ENCODE results near the gene POLR1B. TPM values are rescaled to one million over a fixed set of nuclear protein-coding genes. Genes with fewer than 3 reads are reported as not detected.

The POLR1B gene
- total and polyA plus RNA-seq, 2 of the 13 experiments (the other 11 are each of a cell fraction or from before 2014, with no cell fraction given), result 18.3 to 46.0 TPM

- TF ChIP-seq ARID4A (CRISPR knock-in tag; IDR thresholded peaks at IDR 0.05; ENCODE audit: borderline replicate concordance) (peak; percentile 97), TAF1 (CRISPR knock-in tag; IDR thresholded peaks at IDR 0.05) (peak; percentile 97), ZNF276 (CRISPR knock-in tag; IDR thresholded peaks at IDR 0.05; ENCODE audit: low read depth) (peak; percentile 91; the same call in 1 of the 2 replicates), BCL3 (CRISPR knock-in tag; IDR thresholded peaks at IDR 0.05) (peak; percentile 43; the same call in 1 of the 2 replicates), ZNF331 (CRISPR knock-in tag; IDR thresholded peaks at IDR 0.05) (peak; percentile 56; the same call in 1 of the 2 replicates), GATAD1 (CRISPR knock-in tag; IDR thresholded peaks at IDR 0.05) (peak; percentile 91), ZC3H13 (CRISPR knock-in tag; IDR thresholded peaks at IDR 0.05) (peak; percentile 39), NFE2L2 (IDR thresholded peaks at IDR 0.05; ENCODE audit: low read length) (no peak), ZNF773 (CRISPR knock-in tag; IDR thresholded peaks at IDR 0.05; ENCODE audit: borderline replicate concordance) (no peak), SPEN (CRISPR knock-in tag; IDR thresholded peaks at IDR 0.05; ENCODE audit: low read depth) (peak; percentile 81), MIXL1 (CRISPR knock-in tag; IDR thresholded peaks at IDR 0.05) (peak; percentile 79; the same call in 1 of the 2 replicates), GMEB1 (CRISPR knock-in tag; IDR thresholded peaks at IDR 0.05; ENCODE audit: borderline replicate concordance) (peak; percentile 87), ZNF687 (CRISPR knock-in tag; IDR thresholded peaks at IDR 0.05) (peak; percentile 96), ZNF660 (CRISPR knock-in tag; IDR thresholded peaks at IDR 0.05; ENCODE audit: borderline replicate concordance, low read depth) (no peak), ARID2 (CRISPR knock-in tag; IDR thresholded peaks at IDR 0.05; ENCODE audit: borderline replicate concordance) (peak; percentile 93; the same call in 1 of the 2 replicates)
These were observed 42.0 kb downstream of the POLR1B start, which contains the start of gene CHCHD5 (continued) for GRCh38 chr2:112584134-112584890.

All from HepG2 (cell line).